WI38 (cell line): ENCODE data around the gene SNRK.

Experiments used
- H3K4me3 ChIP-seq: 2 replicates; pipeline ENCODE4 v1.5.1; 2011; ENCODE audit warnings: low read depth, mild to moderate bottlenecking, control low read depth, low read length
- CTCF ChIP-seq: IDR thresholded peaks from 2 replicates; pipeline ENCODE4 v1.5.1; 2012; ENCODE audit warnings: low read depth, mild to moderate bottlenecking, control low read depth, low read length

SNRK gene

GRCh38 chr3:43362183-43362582, 75.8 kb downstream of the SNRK start:
- TF ChIP-seq CTCF: no peak
- no peak overlapping the region for H3K4me3 ChIP-seq

- no peak for TF ChIP-seq CTCF
- H3K4me3 ChIP-seq: no peak overlapping the region
Observed at GRCh38 chr3:43362961-43363360, 76.6 kb downstream of the SNRK start.

GRCh38 chr3:43363621-43364266, 77.4 kb downstream of the SNRK start:
- H3K4me3 ChIP-seq: no peak overlapping the region
- TF ChIP-seq CTCF: no peak

- no peak overlapping the region for H3K4me3 ChIP-seq
Observed at GRCh38 chr3:43364494-43364893, 78.2 kb downstream of the SNRK start.

GRCh38 chr3:43364926-43365325, 78.6 kb downstream of the SNRK start:
- TF ChIP-seq CTCF: no peak
- no peak overlapping the region for H3K4me3 ChIP-seq

More at GRCh38 chr3:43364494-43364893, 78.2 kb downstream of the SNRK start:
- TF ChIP-seq CTCF: no peak

- H3K4me3 ChIP-seq: no peak overlapping the region
- no peak for TF ChIP-seq CTCF
Observed at GRCh38 chr3:43365601-43366305, 79.4 kb downstream of the SNRK start.

GRCh38 chr3:43366481-43366880, 80.1 kb downstream of the SNRK start:
- no peak for TF ChIP-seq CTCF
- no peak overlapping the region for H3K4me3 ChIP-seq
